ENCODE results near the gene MREG.

MREG gene

DNA sequence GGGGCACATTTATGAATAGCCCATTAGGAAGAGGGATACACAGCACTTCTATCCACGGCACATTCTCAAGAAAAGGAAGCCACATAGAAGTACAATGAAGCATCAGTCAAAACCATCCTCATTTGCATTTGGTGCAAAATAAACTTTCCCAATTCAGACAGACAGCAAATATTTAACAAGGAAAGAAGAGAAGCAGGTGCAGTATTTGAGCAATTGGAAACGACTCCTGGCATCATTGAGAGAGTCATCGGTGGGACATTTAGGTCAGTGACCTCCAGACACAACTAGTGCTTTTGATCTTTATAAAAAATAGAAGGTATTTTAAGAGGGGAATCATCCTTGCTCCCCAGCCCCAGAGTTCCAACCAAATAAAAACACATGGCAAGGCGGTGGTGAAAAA lies 118.0 kb downstream of the MREG start:
- in situ Hi-C loops (cut with HindIII; ENCODE audit: low pct_ligation_motif_present, low sequenced_read_pairs), result no loop called here
- TF ChIP-seq CTCF (IDR thresholded peaks at IDR 0.05; ENCODE audit: low read depth, low read length, missing control alignments), result no peak
- Histone ChIP-seq H3K36me3 (replicated peaks) (no peaks in the 10 kb centered on the region), H3K27ac (no peak overlapping the region), H3K4me3 (ENCODE audit: low read depth, low read length) (no peak overlapping the region), H3K27me3 (replicated peaks) (no peaks in the 10 kb centered on the region)
- DNase-seq, result no peak
